Stimulated activated CD8-positive, alpha-beta memory T cell treated with anti-CD3 and anti-CD28 coated beads, Interleukin-15, amount 100 ng/mL, for 48 hours (primary cell): Measurements from ENCODE around the gene CCDC43.
"Not testable (repeated sequence)": the region's sequence is repeated elsewhere in the genome, so short reads cannot be mapped to it uniquely, and the experiment has no call there.

Source experiments
- DNase-seq, 2 donors: peaks; one replicate each; pipeline ENCODE4 v3.0.0-alpha.2; 2020; ENCODE audit warnings: low read depth in 2 of 2

Gene CCDC43

GRCh38 chr17:44672479-44673093 lies 17.0 kb downstream of the CCDC43 start:
- DNase-seq: no peak

- DNase-seq: no peak
Measured at GRCh38 chr17:44666006-44666405, 23.6 kb downstream of the CCDC43 start.

- no peak for DNase-seq
Measured at GRCh38 chr17:44664867-44665266, 24.7 kb downstream of the CCDC43 start.

GRCh38 chr17:44663095-44663494 lies 26.5 kb downstream of the CCDC43 start:
- no peak for DNase-seq

- DNase-seq: no peak
Measured at GRCh38 chr17:44661835-44662234, 27.7 kb downstream of the CCDC43 start.

GRCh38 chr17:44655983-44656710 lies 33.4 kb downstream of the CCDC43 start, which contains the start of gene MEIOC:
TSS of gene MEIOC (plus strand) at chr17:44656468. CDS start at chr17:44656614, 146 bp downstream.
- peak; percentile 10 to 43 for DNase-seq

- no peak for DNase-seq
Measured at GRCh38 chr17:44653954-44654353, 35.6 kb downstream of the CCDC43 start.

GRCh38 chr17:44653384-44653783 lies 36.2 kb downstream of the CCDC43 start:
- DNase-seq: no peak

GRCh38 chr17:44652727-44653126 lies 36.8 kb downstream of the CCDC43 start:
- no peak for DNase-seq

- no peak for DNase-seq
Measured at GRCh38 chr17:44651228-44651627, 38.3 kb downstream of the CCDC43 start.

GRCh38 chr17:44648963-44649362 lies 40.6 kb downstream of the CCDC43 start:
- no peak for DNase-seq

GRCh38 chr17:44647736-44648135 lies 41.8 kb downstream of the CCDC43 start:
- no peak for DNase-seq

GRCh38 chr17:44646280-44646679 lies 43.3 kb downstream of the CCDC43 start:
- no peak for DNase-seq

- DNase-seq: no peak
Measured at GRCh38 chr17:44645341-44645740, 44.2 kb downstream of the CCDC43 start.

- DNase-seq: no peak
Measured at GRCh38 chr17:44642834-44643233, 46.7 kb downstream of the CCDC43 start.

- no peak for DNase-seq
Measured at GRCh38 chr17:44637066-44637465, 52.5 kb downstream of the CCDC43 start.

- no peak for DNase-seq
Measured at GRCh38 chr17:44636562-44636961, 53.0 kb downstream of the CCDC43 start.

- not testable (repeated sequence) for DNase-seq
Measured at GRCh38 chr17:44634401-44634800, 55.2 kb downstream of the CCDC43 start.

- no peak for DNase-seq
Measured at GRCh38 chr17:44633998-44634397, 55.6 kb downstream of the CCDC43 start.

- DNase-seq: no peak
Measured at GRCh38 chr17:44630703-44631102, 58.9 kb downstream of the CCDC43 start.

- no peak for DNase-seq
Measured at GRCh38 chr17:44629314-44629713, 60.3 kb downstream of the CCDC43 start.

- no peak for DNase-seq
Measured at GRCh38 chr17:44628243-44629188, 61.1 kb downstream of the CCDC43 start.
